GM12874 (cell line): ENCODE measurements around the gene REP15.

Source experiments
- CTCF ChIP-seq: IDR thresholded peaks from 2 replicates; pipeline ENCODE4 v1.5.1; 2011; ENCODE audit warnings: low read depth, mild to moderate bottlenecking, control low read depth, low read length, moderate library complexity; ENCODE audit not compliant: insufficient read depth

The REP15 gene

GRCh38 chr12:27711317-27711682, 15.1 kb downstream of the REP15 start:
- TF ChIP-seq CTCF = no peak

- TF ChIP-seq CTCF = no peak
Observed at GRCh38 chr12:27711967-27712366, 15.7 kb downstream of the REP15 start.

GRCh38 chr12:27723212-27723611, 27.0 kb downstream of the REP15 start:
- TF ChIP-seq CTCF = no peak

- no peak for TF ChIP-seq CTCF
Observed at GRCh38 chr12:27730097-27730588, 33.9 kb downstream of the REP15 start.

- TF ChIP-seq CTCF = peak; percentile 21; the same call in 1 of the 2 replicates
Observed at GRCh38 chr12:27732281-27732680, 36.0 kb downstream of the REP15 start.

- peak; percentile 65 for TF ChIP-seq CTCF
Observed at GRCh38 chr12:27733052-27733656, 36.9 kb downstream of the REP15 start.

GRCh38 chr12:27733791-27734190, 37.5 kb downstream of the REP15 start:
- no peak for TF ChIP-seq CTCF
